ENCODE measurements around the gene LLGL1. TPM values are rescaled to one million over a fixed set of nuclear protein-coding genes. Genes with fewer than 3 reads are reported as not detected.
"Not testable (repeated sequence)": the region's sequence is repeated elsewhere in the genome, so short reads cannot be mapped to it uniquely, and the experiment has no call there.

LLGL1 gene
- total RNA-seq, 1 donor from 2014 or later: 99.3 TPM

DNA sequence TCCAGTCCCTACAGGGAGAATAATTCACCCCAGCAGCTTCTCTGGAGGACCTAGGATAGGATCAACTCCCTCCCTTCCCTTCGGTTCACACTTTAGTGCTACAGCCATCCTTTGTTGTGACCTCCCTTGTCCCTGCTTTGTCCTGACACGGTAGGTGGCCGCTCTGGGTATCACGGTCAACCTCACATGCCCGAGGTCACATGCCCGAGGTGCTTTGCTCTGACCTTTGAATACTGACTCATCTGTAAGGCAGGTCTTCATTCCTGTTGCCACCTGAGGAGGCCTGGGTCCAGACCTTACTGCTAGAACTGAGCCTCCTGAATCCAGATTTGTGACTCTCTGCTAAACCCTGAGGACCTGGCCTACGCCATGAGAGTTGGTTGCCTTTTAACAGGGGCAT is 22.1 kb upstream of the LLGL1 start:
- no peaks in the 10 kb centered on the region for H3K27me3 Mint-ChIP-seq (ENCODE audit: low read depth)
- no peak overlapping the region for H3K4me3 Mint-ChIP-seq

DNA sequence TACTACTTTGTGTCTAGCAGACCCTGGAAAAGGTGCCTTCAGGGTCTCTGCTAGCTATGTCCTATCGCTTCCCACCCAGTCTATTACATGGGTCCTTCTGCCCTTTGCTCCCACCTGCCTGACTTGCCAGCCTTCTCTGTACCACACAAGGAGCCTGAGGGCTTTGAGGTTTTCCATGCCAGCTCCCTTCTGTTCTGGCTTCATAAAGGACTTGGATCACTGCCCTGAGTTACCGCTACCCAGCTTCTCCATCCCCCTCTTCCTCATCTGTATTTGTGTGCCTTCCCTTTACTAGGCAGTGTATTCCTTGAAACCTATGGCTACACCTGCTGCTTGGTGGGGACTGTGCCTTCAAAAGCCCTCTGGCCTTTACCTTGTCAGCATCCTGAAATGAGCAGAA is 19.6 kb upstream of the LLGL1 start:
- H3K4me1 Mint-ChIP-seq: no peaks in the 10 kb centered on the region

More for the DNA sequence above, 22.1 kb upstream of the LLGL1 start:
- no peak for DNase-seq (ENCODE audit: low read depth, low spot score)
- Mint-ChIP-seq H3K27ac (ENCODE audit: unreplicated experiment) (no peak overlapping the region), H3K4me1 (no peaks in the 10 kb centered on the region), H3K36me3 (ENCODE audit: low read depth) (peaks cover 2% of the 10 kb centered on the region), H3K9me3 (no peaks in the 10 kb centered on the region)
- TF ChIP-seq, protein P1, sequence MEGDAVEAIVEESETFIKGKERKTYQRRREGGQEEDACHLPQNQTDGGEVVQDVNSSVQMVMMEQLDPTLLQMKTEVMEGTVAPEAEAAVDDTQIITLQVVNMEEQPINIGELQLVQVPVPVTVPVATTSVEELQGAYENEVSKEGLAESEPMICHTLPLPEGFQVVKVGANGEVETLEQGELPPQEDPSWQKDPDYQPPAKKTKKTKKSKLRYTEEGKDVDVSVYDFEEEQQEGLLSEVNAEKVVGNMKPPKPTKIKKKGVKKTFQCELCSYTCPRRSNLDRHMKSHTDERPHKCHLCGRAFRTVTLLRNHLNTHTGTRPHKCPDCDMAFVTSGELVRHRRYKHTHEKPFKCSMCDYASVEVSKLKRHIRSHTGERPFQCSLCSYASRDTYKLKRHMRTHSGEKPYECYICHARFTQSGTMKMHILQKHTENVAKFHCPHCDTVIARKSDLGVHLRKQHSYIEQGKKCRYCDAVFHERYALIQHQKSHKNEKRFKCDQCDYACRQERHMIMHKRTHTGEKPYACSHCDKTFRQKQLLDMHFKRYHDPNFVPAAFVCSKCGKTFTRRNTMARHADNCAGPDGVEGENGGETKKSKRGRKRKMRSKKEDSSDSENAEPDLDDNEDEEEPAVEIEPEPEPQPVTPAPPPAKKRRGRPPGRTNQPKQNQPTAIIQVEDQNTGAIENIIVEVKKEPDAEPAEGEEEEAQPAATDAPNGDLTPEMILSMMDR (conservative IDR thresholded peaks at IDR 0.05): no peak

DNA sequence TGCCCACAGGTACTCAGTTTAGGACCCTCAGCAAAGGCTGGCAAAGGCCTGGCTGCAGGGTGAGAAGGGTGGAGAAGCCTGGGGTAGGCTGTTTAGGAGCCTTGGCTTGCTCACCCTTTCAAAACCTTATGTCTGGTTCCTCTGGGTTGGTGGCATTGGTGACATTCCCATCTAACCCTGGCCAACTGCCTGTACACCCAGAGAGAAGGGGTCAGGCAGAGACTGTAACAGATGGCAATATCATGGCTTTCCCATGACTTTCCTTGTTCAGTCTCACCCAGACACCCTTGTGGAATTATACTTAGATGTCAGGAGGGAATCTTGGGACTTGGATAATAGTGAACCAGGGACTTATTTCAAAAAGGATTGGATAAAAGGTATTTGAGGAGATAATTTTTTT is 18.5 kb upstream of the LLGL1 start:
- DNase-seq (ENCODE audit: low read depth, low spot score): no peak
- Mint-ChIP-seq H3K36me3 (ENCODE audit: low read depth) (peaks cover 6% of the 10 kb centered on the region), H3K4me1 (no peaks in the 10 kb centered on the region), H3K4me3 (no peak overlapping the region), H3K27ac (ENCODE audit: unreplicated experiment) (no peak overlapping the region), H3K27me3 (ENCODE audit: low read depth) (no peaks in the 10 kb centered on the region), H3K9me3 (no peaks in the 10 kb centered on the region)
- TF ChIP-seq, protein P1 (conservative IDR thresholded peaks at IDR 0.05): no peak

More for the DNA sequence above, 19.6 kb upstream of the LLGL1 start:
- Mint-ChIP-seq H3K36me3 (ENCODE audit: low read depth) (peaks cover 6% of the 10 kb centered on the region), H3K27ac (ENCODE audit: unreplicated experiment) (no peak overlapping the region), H3K27me3 (ENCODE audit: low read depth) (no peaks in the 10 kb centered on the region), H3K4me3 (no peak overlapping the region), H3K9me3 (no peaks in the 10 kb centered on the region)
- DNase-seq (ENCODE audit: low read depth, low spot score): no peak
- TF ChIP-seq, protein P1 (conservative IDR thresholded peaks at IDR 0.05): no peak

DNA sequence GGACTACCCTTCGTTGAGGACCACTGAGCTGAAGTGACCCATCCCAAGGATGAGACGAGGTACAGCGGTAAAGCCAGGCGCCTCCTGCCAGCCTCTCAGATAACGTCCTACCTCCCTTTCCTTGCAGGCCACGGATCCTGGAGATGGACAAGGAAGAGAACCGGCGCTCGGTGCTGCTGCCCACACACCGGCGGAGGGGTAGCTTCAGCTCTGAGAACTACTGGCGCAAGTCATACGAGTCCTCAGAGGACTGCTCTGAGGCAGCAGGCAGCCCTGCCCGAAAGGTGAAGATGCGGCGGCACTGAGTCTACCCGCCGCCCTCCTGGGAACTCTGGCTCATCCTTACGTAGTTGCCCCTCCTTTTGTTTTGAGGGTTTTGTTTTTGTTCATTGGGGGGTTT is 17.3 kb upstream of the LLGL1 start:
- Mint-ChIP-seq H3K9me3 (no peaks in the 10 kb centered on the region), H3K36me3 (ENCODE audit: low read depth) (peaks cover 6% of the 10 kb centered on the region), H3K4me3 (no peak overlapping the region), H3K27me3 (ENCODE audit: low read depth) (no peaks in the 10 kb centered on the region), H3K4me1 (no peaks in the 10 kb centered on the region), H3K27ac (ENCODE audit: unreplicated experiment) (peak overlapping the region; percentile 19)
- no peak for DNase-seq (ENCODE audit: low read depth, low spot score)
- TF ChIP-seq, protein P1 (conservative IDR thresholded peaks at IDR 0.05): no peak

DNA sequence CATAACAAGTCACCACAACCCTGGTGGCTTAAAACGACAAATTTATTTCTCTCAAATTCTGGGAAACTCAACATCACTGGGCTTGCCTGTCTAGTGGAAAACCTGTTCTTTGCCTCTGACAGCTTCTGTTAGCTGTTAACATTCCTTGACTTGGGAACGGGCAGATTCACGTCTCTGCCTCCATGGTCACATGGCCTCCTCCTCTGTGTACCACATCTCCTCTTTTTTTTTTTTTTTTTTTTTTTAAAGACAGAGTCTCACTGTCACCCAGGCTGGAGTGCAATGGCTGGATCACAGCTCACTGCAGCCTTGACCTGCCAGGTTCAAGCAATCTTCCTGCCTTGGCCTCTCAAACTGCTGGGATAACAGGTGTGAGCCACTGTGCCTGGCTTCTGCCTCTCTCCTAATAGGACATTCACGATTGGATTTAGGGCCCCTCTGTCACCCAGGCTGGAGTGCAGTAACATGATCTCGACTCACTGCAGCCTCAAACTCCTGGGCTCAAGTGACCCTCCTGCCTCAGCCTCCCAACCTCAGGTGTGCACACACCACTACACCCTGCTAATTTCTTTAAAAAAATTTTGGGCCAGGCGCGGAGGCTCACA is 11.7 kb upstream of the LLGL1 start:
- no peak overlapping the region for H3K27ac Mint-ChIP-seq (ENCODE audit: unreplicated experiment)

DNA sequence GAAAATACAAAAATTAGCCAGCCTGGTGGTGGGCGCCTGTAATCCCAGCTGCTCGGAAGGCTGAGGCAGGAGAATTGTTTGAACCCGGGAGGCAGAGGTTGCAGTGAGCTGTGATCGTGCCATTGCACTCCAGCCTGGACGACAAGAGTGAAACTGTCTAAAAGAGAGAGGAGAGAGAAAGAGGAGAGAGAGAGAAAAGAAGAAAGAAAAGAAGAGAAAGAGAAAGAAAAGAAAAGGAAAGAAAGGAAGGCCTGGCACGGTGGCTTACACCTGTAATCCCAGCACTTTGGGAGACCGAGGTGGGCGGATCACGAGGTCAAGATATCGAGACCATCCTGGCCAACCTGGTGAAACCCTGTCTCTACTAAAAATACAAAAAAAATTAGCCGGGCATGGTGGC is 8.5 kb upstream of the LLGL1 start:
- peak overlapping the region; percentile 10 for H3K4me3 Mint-ChIP-seq
- peak overlapping the region; percentile 95 for H3K27ac Mint-ChIP-seq (ENCODE audit: unreplicated experiment)
- not testable (repeated sequence) for H3K27me3 Mint-ChIP-seq (ENCODE audit: low read depth); H3K9me3 Mint-ChIP-seq; H3K36me3 Mint-ChIP-seq (ENCODE audit: low read depth); H3K4me1 Mint-ChIP-seq; DNase-seq (ENCODE audit: low read depth, low spot score)

More for the DNA sequence above, 11.7 kb upstream of the LLGL1 start:
- Mint-ChIP-seq H3K36me3 (ENCODE audit: low read depth) (peaks cover 5% of the 10 kb centered on the region), H3K9me3 (no peaks in the 10 kb centered on the region), H3K4me1 (no peaks in the 10 kb centered on the region), H3K4me3 (no peak overlapping the region), H3K27me3 (ENCODE audit: low read depth) (no peaks in the 10 kb centered on the region)
- no peak for DNase-seq (ENCODE audit: low read depth, low spot score)
- TF ChIP-seq, protein P1 (conservative IDR thresholded peaks at IDR 0.05): no peak

All from neural crest cell (in vitro differentiated cells).